CD14-positive monocyte (primary cell): ENCODE measurements around the gene ATG7. TPM values are rescaled to one million over a fixed set of nuclear protein-coding genes. Genes with fewer than 3 reads are reported as not detected.
A peak's percentile ranks its signal among the peaks of the same experiment; 100 is the strongest.

Source experiments
- DNase-seq, 3 donors: peaks; one replicate each; pipeline ENCODE4 v3.0.0-alpha.2; 2011 to 2022
- H2AFZ ChIP-seq: 2 replicates; pipeline ENCODE4 v1.6.0; 2012; ENCODE audit warnings: mild to moderate bottlenecking, low read depth, low read length, inconsistent platforms; ENCODE audit not compliant: insufficient read depth, poor library complexity, severe bottlenecking
- H3K27ac ChIP-seq, 2 donors: 1 replicate in 1 of 2; 2 replicates in 1 of 2; pipeline ENCODE4 v1.5.1; 2012 to 2013; ENCODE audit warnings: low read length in 2 of 2, control low read depth in 1 of 2, inconsistent platforms in 1 of 2, low read depth in 1 of 2, mild to moderate bottlenecking in 1 of 2
- H3K27me3 ChIP-seq, 2 donors: one replicate each; pipeline versions ENCODE4 v1.6.0 to v1.6.1; 2011 to 2013; ENCODE audit warnings: low read length in 2 of 2; ENCODE audit not compliant: control insufficient read depth in 2 of 2, insufficient read depth in 2 of 2
- H3K36me3 ChIP-seq, 2 donors: replicated peaks in 1 of 2; 1 replicate in 1 of 2; 2 replicates in 1 of 2; pipeline versions ENCODE4 v1.5.1 to v1.6.1; 2012 to 2013; ENCODE audit warnings: low read length in 2 of 2, control low read depth in 1 of 2, inconsistent platforms in 1 of 2, mild to moderate bottlenecking in 1 of 2; ENCODE audit not compliant: insufficient read depth in 2 of 2, control insufficient read depth in 1 of 2
- H3K4me1 ChIP-seq, 2 donors: 1 replicate in 1 of 2; 2 replicates in 1 of 2; pipeline versions ENCODE4 v1.5.1 to v1.6.1; 2012 to 2013; ENCODE audit warnings: low read length in 2 of 2, control low read depth in 1 of 2, inconsistent platforms in 1 of 2, mild to moderate bottlenecking in 1 of 2, moderate library complexity in 1 of 2; ENCODE audit not compliant: insufficient read depth in 2 of 2, control insufficient read depth in 1 of 2
- H3K4me2 ChIP-seq: replicated peaks from 2 replicates; pipeline ENCODE3; 2012; ENCODE audit warnings: low read length, moderate library complexity, mild to moderate bottlenecking; ENCODE audit not compliant: poor library complexity, severe bottlenecking; ENCODE audit errors: extremely low read depth
- H3K4me3 ChIP-seq, 3 experiments: fragments of 200-600 bp in 1 of 3; sonication (generic) in 1 of 3; replicated peaks in 1 of 3; 1 replicate in 2 of 3; 2 replicates in 1 of 3; pipeline ENCODE4 v1.5.1; 2011 to 2013; ENCODE audit warnings: low read length in 3 of 3, mild to moderate bottlenecking in 3 of 3, control low read depth in 2 of 3, low read depth in 2 of 3, inconsistent platforms in 1 of 3, moderate library complexity in 1 of 3
- H3K79me2 ChIP-seq: 2 replicates; pipeline ENCODE4 v1.6.0; 2012; ENCODE audit warnings: mild to moderate bottlenecking, control low read depth, inconsistent platforms, low read length, moderate library complexity; ENCODE audit not compliant: insufficient read depth
- H3K9ac ChIP-seq: 2 replicates; pipeline ENCODE4 v1.6.0; 2017; ENCODE audit warnings: low read length, mild to moderate bottlenecking; ENCODE audit not compliant: insufficient read depth, poor library complexity, severe bottlenecking
- H3K9me3 ChIP-seq, 2 donors: replicated peaks in 1 of 2; 1 replicate in 1 of 2; 2 replicates in 1 of 2; pipeline versions ENCODE4 v1.5.1 to v1.6.1; 2012 to 2013; ENCODE audit warnings: low read length in 2 of 2, control low read depth in 1 of 2; ENCODE audit not compliant: control insufficient read depth in 1 of 2, insufficient read depth in 1 of 2
- H4K20me1 ChIP-seq: 2 replicates; pipeline ENCODE4 v1.6.0; 2012; ENCODE audit warnings: mild to moderate bottlenecking, low read length, control low read depth, moderate library complexity; ENCODE audit not compliant: insufficient read depth
- H3K27ac Mint-ChIP-seq, 7 donors: one replicate each; pipeline ENCODE4 v1.8.0; 2020; ENCODE audit warnings: mild to moderate bottlenecking in 7 of 7, mixed read lengths in 7 of 7, moderate library complexity in 6 of 7, inconsistent platforms in 2 of 7
- H3K27me3 Mint-ChIP-seq, 3 donors: one replicate each; pipeline ENCODE4 v1.8.0; 2021 to 2022; ENCODE audit warnings: low read depth in 3 of 3, mild to moderate bottlenecking in 3 of 3, mixed read lengths in 3 of 3, moderate library complexity in 3 of 3, inconsistent platforms in 1 of 3
- H3K36me3 Mint-ChIP-seq, 2 donors: one replicate each; pipeline ENCODE4 v1.8.0; 2020; ENCODE audit warnings: mixed read lengths in 2 of 2, inconsistent platforms in 1 of 2, mild to moderate bottlenecking in 1 of 2
- H3K4me1 Mint-ChIP-seq: one replicate; pipeline ENCODE4 v1.8.0; 2020; ENCODE audit warnings: mild to moderate bottlenecking, mixed read lengths
- H3K4me3 Mint-ChIP-seq, 2 donors: one replicate each; pipeline ENCODE4 v1.8.0; 2020; ENCODE audit warnings: mild to moderate bottlenecking in 2 of 2, mixed read lengths in 2 of 2, moderate library complexity in 1 of 2
- H3K9me3 Mint-ChIP-seq, 7 donors: one replicate each; pipeline ENCODE4 v1.8.0; 2020 to 2022; ENCODE audit warnings: mixed read lengths in 7 of 7, mild to moderate bottlenecking in 6 of 7, moderate library complexity in 6 of 7, inconsistent platforms in 2 of 7
- WGBS: methylation state at CpG from one replicate; pipeline ENCODE4 v1.1.5; 2013; ENCODE audit warnings: missing lambda C conversion rate; ENCODE audit not compliant: insufficient coverage; 5-methylcytosine and 5-hydroxymethylcytosine counted together
- intact Hi-C, 2 donors: fragments of 100-400 bp; cut with micrococcal nuclease; formaldehyde crosslinking; loops; one replicate each; pipeline versions ENCODE4 v1.15.0 to v1.15.1; 2023
- polyA plus RNA-seq, 3 donors: library from polyadenylated mRNA; depleted of rRNA in 1 of 3; unstranded in 2 of 3; stranded (reverse) in 1 of 3; fragments of 300-500 nt in 2 of 3; fragments of >200 nt in 1 of 3; fragmentation: Illumina TruSeq in 2 of 3; gene quantifications; 1 replicate in 2 of 3; 2 replicates in 1 of 3; pipeline ENCODE4 v1.2.3, GENCODE V29; 2012 to 2021
- TF ChIP-seq, protein P1 (sequence below): fragments of 200-600 bp; IDR thresholded peaks from one replicate; pipeline ENCODE4 v1.8.0; 2022; ENCODE audit warnings: antibody characterized with exemption, mild to moderate bottlenecking

ATG7 gene
- polyA plus RNA-seq, 3 donors: 57.4 to 101 (median 89.7) TPM

DNA sequence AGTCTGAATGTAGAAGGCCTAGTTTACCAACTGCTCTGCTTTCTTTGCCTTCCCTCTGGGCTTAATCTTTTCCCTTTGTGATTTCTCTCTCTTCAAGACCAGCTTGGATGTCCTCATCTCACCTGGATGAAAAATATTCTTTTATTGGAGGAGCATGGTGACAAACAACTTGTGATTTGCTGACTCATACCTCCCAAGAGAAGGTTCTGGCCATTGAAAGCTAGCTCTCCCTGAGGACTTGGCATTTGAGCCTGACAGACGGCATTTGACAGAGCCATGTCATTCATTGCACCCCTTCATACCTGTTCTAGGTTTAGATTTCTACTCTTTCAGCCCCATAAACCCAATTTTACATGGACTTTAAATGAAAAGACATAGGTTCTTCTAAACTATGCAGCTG, 33.3 kb downstream of the ATG7 start:
- H3K9me3 Mint-ChIP-seq: no peaks in the 10 kb centered on the region
- intact Hi-C loops: no loop called here
- WGBS: 100% methylated on average over 1 of the region's 1 CpG

GRCh38 chr3:11306817-11307589, 34.8 kb downstream of the ATG7 start:
- Histone ChIP-seq H3K36me3 (peaks cover 86 to 100% of the 10 kb centered on the region in 2 donors), H2AFZ (no peak overlapping the region), H3K27ac (peak overlapping the region in 1 of 2 donors; percentile 67), H3K9ac (no peak overlapping the region), H4K20me1 (peaks cover 85% of the 10 kb centered on the region), H3K9me3 (no peaks in the 10 kb centered on the region), H3K79me2 (peaks cover 20% of the 10 kb centered on the region), H3K4me2 (no peak overlapping the region), H3K4me3 (no peak overlapping the region), H3K27me3 (no peaks in the 10 kb centered on the region), H3K4me1 (peaks cover 0 to 7% of the 10 kb centered on the region in 2 donors)
- Mint-ChIP-seq H3K9me3 (no peaks in the 10 kb centered on the region), H3K4me3 (no peak overlapping the region), H3K4me1 (peaks cover 14% of the 10 kb centered on the region), H3K27me3 (no peaks in the 10 kb centered on the region), H3K27ac (peak overlapping the region in 5 of 7 donors; percentile 4 to 78 (median 54)), H3K36me3 (peaks cover 78 to 99% of the 10 kb centered on the region in 2 donors)
- intact Hi-C loops: no loop called here
- TF ChIP-seq, protein P1, sequence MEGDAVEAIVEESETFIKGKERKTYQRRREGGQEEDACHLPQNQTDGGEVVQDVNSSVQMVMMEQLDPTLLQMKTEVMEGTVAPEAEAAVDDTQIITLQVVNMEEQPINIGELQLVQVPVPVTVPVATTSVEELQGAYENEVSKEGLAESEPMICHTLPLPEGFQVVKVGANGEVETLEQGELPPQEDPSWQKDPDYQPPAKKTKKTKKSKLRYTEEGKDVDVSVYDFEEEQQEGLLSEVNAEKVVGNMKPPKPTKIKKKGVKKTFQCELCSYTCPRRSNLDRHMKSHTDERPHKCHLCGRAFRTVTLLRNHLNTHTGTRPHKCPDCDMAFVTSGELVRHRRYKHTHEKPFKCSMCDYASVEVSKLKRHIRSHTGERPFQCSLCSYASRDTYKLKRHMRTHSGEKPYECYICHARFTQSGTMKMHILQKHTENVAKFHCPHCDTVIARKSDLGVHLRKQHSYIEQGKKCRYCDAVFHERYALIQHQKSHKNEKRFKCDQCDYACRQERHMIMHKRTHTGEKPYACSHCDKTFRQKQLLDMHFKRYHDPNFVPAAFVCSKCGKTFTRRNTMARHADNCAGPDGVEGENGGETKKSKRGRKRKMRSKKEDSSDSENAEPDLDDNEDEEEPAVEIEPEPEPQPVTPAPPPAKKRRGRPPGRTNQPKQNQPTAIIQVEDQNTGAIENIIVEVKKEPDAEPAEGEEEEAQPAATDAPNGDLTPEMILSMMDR: no peak
- 33% methylated on average over 1 of the region's 5 CpGs for WGBS
- no peak for DNase-seq

More for the DNA sequence above, 33.3 kb downstream of the ATG7 start:
- no peaks in the 10 kb centered on the region for H3K27me3 ChIP-seq
- H3K27ac ChIP-seq: peak overlapping the region in 1 of 2 donors; percentile 67
- no peak overlapping the region for H3K9ac ChIP-seq
- no peak for DNase-seq
- H3K4me3 ChIP-seq: no peak overlapping the region
- no peak overlapping the region for H3K4me2 ChIP-seq
- H3K36me3 Mint-ChIP-seq: peaks cover 77 to 99% of the 10 kb centered on the region in 2 donors
- no peaks in the 10 kb centered on the region for H3K9me3 ChIP-seq
- peak overlapping the region; percentile 18 to 87 (median 68) for H3K27ac Mint-ChIP-seq
- H3K4me3 Mint-ChIP-seq: no peak overlapping the region
- TF ChIP-seq, protein P1: no peak
- H3K27me3 Mint-ChIP-seq: no peaks in the 10 kb centered on the region
- peaks cover 20% of the 10 kb centered on the region for H3K79me2 ChIP-seq
- H3K36me3 ChIP-seq: peaks cover 89 to 100% of the 10 kb centered on the region in 2 donors
- no peak overlapping the region for H2AFZ ChIP-seq
- H3K4me1 Mint-ChIP-seq: peaks cover 14% of the 10 kb centered on the region
- peaks cover 0 to 7% of the 10 kb centered on the region in 2 donors for H3K4me1 ChIP-seq
- peaks cover 81% of the 10 kb centered on the region for H4K20me1 ChIP-seq
